T-helper 22 cell (primary cell): Measurements from ENCODE around the gene ZNF655.
"Not testable (repeated sequence)": the region's sequence is repeated elsewhere in the genome, so short reads cannot be mapped to it uniquely, and the experiment has no call there.

Source experiments
- DNase-seq: peaks from one replicate; pipeline ENCODE4 v3.0.0-alpha.2; 2020; ENCODE audit warnings: low read depth

ZNF655 gene

DNA sequence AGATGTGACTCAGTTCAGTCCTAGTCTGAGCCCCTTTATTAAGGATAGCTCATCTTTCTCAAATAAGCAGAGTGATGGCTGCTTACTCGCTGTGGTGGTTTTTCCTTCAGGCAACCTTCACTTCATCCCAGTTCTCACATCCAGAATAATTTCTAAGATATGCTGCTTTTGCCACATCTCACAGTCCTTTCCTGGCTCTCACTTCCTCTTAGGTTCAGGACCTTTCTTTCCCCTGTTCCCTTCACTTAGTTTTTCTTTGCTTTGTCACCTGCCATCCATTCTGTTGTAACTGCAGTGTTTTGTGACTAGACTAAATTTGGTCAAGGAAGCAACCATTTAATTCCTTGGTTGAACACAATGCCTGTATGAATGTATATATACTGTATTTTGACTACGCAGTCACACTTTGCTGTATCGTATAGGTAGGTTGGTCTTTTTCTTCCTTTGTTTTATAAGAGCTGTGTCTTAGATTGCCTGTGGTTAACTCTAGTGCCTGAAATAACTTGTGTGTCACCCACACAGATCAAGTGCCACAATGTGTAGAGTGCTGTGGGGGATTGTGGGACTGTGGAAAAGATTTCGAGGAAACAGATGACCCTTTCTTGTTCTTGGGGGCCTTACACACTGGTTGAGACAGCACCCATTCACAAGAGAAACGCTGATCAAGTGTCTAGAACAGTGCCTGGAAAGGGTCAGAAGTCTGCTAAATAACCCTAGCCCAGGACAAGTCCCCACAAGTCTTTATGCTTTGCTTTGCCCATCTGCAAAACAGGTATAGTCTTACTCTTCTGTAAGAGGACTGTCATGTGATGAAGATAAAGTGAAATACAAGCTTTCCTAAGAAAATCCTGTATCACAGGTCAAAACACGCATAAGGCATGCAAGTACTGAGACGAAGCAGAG lies 2.6 kb downstream of the ZNF655 start:
- DNase-seq, result no peak

DNA sequence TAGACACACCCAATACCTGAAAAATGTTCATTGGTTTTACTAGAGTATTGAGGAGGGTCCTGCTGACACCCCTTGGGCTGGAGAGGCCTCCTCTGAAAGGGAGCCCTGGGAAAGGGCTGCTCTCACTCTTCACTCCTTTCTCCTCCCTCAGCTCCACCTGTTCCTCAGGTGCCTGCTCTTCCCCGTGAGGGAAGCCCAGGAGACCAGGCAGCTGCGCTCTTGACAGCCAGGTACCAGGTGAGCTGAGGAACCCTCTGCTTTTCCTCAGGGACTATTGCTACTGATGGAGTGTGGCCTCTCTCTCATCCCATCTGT lies 3.3 kb downstream of the ZNF655 start:
- DNase-seq, result no peak

DNA sequence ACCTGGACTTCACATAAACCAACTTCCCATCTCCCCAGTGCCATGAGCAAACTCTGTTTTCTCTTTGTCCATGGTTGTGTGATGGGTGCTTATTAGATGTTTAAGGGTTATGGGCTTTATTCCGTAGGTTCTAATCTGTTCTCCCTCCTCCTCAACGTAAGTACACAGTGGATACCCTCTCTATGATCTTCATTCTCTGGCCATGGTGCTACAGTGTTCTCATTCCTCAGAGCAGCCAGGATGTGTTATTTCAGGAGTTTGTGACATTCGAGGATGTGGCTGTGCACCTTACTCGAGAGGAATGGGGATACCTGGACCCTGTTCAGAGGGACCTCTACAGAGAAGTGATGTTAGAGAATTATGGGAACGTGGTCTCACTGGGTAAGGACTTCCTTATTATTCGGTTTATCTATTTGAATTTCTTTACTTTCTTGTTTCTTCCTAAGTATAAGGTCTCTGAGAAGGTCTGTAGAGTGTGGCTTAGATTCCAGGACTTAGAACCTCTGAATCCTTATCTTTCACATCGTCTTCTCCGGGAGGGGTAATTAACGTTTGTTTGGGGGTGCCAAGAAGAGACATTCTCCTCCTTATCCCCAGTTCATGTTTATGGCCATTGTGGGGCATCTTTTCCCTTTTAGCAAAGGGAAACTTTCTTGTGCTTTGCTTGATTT lies 3.8 kb downstream of the ZNF655 start:
- no peak for DNase-seq

- no peak for DNase-seq
Observed at GRCh38 chr7:99562832-99563231, 4.4 kb downstream of the ZNF655 start.

DNA sequence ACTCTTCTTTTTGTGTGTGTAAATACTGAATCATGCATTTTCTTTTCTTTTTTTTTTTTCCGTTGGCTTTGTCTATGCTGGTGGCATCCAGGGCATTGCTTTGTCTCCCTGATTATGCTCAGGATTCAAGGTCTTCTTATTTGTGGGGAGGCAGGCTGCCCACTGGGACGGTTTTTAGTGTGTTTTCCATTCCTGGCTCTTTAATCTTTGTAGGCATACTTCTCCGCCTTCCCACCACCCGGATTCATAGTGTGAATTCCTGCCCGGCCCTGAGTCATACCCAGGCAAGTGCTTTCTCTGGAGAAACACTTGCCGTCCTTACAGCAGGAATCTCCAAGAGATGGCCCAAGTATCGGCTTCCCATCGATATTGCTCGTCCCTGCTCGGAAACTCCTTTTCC lies 5.2 kb downstream of the ZNF655 start:
- DNase-seq, result no peak

DNA sequence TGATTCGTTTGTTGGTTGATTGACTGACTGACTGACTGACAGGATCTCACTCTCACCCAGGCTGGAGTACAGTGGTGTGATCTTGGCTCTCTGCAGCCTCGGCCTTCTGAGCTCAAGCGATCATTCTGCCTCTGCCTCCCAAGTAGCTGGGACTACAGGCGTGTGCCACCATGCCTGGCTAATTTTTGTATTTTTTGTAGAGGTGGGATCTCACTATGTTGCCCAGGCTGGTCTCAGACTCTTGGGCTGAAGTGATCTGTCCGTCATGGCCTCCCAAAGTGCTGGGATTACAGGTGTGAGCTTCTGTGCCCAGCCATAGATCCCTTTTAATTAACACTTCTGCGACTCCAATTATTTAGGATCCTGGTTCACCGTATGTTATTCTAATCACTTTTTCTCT lies 10.3 kb downstream of the ZNF655 start:
- not testable (repeated sequence) for DNase-seq

DNA sequence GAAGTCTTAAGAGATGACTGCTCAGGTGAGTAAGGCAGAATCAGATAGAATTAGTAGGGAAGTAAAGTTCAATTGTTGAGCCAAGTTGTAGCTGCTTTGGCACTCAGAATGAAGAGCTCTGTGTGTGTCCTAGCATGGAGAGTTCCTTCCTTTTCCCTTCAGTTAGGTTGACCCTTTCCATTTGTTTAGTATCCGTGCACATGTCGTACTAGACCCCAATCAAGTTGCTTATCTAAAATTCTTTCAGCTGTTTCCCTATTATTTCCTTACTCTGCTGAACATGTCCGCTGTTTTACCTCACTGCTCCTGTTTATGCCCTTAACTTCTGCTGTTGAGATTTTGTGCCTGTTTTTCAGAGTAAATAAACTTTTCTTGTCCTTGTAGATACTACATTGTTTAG lies 13.3 kb downstream of the ZNF655 start:
- DNase-seq, result no peak

GRCh38 chr7:99573257-99573656 lies 14.8 kb downstream of the ZNF655 start:
- DNase-seq, result no peak

DNA sequence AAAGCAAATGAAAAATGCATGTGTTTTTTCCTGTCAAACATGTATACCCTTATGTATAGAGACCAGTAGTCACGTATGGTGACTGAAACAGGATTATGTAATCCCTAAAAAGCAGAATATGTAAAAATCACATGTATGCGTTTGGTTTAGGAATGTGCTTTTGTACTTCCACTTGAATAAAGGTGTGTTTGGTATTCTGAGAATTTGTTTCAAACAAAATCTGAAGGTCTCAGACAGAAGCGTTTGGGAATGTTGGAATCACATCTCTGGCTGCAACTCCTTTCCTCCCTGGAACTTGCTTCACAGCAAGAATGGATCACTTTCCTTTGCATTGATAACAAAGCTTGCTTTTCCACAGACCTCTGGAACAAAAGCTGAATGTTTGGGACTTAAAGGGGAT lies 17.8 kb downstream of the ZNF655 start:
- no peak for DNase-seq

- DNase-seq, result no peak
Observed at GRCh38 chr7:99579281-99579955, 21.0 kb downstream of the ZNF655 start.

DNA sequence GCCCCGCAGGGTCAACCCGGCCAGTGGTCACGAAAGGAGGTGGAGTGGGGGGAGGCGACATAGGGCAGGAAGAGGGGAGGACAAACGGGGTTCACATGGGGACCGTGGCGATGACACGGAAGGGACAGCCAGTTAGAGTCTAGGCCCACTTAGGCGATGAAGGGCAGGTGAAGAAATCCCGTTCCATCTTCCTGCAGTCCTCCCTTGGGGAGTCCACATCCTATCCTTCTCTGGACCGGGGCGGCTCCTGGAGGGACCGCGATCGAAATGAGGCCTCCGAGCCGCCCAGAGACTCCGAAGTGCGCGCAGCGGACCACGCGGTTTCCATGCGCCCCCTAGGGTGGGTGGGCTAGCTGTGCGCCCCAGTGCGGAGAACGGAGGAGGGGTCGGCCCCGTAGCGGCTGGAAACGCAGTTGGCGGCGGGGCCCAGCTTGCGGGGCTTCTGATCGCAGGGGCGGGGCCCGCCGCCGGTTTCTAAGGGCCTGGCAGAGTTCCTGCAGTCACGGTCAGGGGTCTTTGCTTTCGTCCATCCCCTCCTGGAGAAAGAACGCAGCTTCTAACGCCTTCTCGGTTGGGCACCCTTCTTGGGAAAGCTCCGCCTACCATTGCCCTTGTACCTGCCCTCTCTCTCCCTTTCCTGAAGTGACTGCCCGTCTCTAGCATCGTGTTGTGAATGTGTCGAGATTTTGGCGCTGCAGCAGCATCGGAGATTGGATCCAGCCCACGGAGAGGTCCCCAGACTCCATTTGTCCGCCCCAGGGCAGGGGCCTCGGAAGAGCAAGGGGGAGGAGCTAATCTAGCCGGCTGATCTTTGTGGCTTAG lies 21.7 kb downstream of the ZNF655 start:
- peak; percentile 13 for DNase-seq

- not testable (repeated sequence) for DNase-seq
Observed at GRCh38 chr7:99580778-99581332, 22.4 kb downstream of the ZNF655 start.

DNA sequence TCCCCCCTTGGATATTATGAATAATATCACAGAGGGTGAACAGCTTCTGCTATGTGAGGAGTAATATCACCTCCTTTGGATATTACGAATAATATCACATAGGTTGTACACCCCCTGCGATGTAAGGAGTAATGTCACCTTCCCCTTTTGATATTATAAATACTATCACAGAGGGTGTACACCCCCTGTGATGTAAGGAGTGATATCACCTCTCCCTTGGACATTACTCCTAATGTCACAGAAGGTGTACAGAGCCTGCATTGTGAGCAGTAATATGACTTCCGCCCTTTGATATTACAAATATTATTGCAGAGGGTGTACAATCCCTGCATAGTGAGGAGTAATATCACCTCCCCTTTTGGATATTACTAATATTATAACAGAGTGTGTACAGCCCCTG lies 30.4 kb downstream of the ZNF655 start:
- no peak for DNase-seq

- DNase-seq, result no peak
Observed at GRCh38 chr7:99594948-99595745, 36.7 kb downstream of the ZNF655 start.

GRCh38 chr7:99596408-99596955 lies 38.0 kb downstream of the ZNF655 start:
- no peak for DNase-seq

- DNase-seq, result no peak
Observed at GRCh38 chr7:99597762-99598501, 39.5 kb downstream of the ZNF655 start, which contains the start of gene TMEM225B. Gene TMEM225B, plus strand, starts transcription at chr7:99598267. Its CDS starts 6,122 bp downstream, at chr7:99604389.

DNA sequence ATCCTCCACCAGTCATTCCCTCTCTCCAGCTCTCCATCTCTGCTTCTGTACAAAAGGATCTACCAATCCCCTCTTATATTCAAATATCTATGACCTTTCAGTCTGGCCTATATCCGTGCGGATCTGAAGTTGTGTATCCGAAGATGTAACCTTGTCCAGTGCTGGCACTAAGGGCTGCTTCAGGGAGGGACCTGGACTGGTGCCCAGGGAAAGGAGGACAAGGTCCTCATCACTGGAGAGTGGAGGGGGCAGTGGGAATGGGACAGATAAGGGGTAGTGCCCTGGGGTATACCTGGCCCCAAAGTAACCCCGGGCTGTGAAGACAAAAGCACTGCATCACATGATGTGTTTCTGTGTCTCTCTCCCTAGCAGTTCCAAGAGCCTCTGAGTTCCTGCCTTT lies 41.4 kb downstream of the ZNF655 start:
- DNase-seq, result no peak

DNA sequence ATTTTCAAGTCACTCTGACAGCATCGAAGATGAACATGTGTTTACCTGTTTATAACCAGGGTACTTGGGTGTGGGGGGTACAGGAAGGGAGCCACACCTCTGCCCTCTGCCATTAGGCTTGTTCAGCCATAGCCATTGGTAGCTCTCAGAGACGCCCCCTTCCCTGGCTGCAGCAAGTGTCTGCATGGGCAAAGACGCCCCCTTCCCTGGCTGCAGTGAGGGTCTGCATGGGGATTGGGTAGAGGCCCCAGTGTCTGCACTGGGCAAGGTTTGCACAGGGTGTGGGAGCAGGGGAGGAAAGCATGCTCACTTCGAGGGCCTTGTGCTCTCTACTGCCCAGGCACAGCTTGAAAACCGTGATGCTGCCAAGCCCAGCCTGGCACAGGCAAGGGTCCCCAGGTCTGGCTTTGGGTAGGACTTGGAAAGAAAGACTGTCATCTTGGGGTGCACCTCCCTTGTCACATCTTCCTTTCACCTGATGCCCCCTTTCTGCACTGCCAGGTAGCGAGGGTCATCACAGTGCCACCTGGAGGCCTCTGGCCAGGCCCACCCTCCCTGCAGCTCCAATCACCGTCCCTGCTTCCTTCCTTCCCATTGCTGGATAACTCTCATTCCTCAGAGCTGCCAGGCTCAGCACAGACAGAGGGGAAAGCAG lies 43.3 kb downstream of the ZNF655 start:
- no peak for DNase-seq

DNA sequence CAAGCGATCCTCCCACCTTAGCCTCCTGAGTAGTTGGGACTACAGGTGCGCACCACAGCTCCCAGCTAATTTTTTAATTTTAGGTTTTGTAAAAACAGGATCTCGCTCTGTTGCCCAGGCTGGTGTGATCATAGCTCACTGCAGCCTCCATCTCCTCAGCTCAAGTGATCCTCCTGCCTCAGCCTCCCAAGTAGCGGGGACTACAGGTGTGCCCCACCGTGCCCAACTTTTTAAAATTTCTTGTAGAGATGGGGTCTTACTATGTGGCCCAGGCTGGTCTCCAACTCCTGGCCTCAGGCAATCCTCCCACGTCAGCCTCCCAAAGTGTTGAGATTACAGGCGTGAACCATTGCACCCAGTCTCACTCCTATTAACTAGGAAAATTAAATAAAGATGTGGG lies 47.1 kb downstream of the ZNF655 start:
- DNase-seq, result no peak
